ENCODE measurements around the gene ASIC5.
"Not testable (repeated sequence)": the region's sequence is repeated elsewhere in the genome, so short reads cannot be mapped to it uniquely, and the experiment has no call there.

Gene ASIC5, protein sequence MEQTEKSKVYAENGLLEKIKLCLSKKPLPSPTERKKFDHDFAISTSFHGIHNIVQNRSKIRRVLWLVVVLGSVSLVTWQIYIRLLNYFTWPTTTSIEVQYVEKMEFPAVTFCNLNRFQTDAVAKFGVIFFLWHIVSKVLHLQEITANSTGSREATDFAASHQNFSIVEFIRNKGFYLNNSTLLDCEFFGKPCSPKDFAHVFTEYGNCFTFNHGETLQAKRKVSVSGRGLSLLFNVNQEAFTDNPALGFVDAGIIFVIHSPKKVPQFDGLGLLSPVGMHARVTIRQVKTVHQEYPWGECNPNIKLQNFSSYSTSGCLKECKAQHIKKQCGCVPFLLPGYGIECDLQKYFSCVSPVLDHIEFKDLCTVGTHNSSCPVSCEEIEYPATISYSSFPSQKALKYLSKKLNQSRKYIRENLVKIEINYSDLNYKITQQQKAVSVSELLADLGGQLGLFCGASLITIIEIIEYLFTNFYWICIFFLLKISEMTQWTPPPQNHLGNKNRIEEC

DNA sequence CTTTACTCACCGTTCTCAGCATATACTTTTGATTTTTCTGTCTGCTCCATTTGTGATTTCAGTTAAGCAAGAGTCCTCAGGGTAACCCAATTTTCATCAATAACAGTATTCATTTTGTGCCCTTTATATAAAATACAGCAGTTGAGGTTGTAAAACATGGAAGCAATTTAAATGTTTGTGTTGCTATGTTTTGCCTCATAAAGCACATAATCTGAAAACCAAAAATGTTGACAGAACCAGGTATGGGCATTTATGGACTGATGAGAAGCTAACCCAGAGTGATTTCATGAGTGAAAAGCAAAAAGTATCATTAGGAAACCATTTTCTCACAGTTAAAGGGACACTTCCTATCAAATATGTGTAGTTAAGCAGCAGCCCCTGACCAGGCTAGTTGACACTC lies at the start of gene ASIC5:
ASIC5 (minus strand) TSS at position 101 of the 400 bp plus-strand sequence; CDS start at position 50, 51 bp downstream.
- DNase-seq = no peak

DNA sequence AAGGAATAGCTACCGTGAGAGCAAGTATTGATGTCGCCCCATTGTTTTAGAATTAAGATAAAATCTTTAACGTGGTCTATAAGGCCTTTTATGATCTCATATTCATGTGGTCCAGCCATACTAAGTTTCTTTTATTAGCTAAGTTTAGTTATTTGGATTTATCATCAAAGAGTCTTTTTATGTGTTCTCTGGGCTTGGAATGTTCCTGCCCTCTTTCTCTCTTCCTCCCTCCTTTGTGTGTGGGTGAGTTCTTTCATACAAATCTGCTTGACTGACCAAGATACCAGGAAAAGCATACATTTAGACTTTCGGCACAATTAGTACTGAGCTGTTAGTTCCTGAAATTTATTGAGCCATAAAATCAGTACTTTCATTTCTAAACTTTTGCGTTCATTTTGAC lies 48.7 kb upstream of the ASIC5 start:
- DNase-seq = no peak

DNA sequence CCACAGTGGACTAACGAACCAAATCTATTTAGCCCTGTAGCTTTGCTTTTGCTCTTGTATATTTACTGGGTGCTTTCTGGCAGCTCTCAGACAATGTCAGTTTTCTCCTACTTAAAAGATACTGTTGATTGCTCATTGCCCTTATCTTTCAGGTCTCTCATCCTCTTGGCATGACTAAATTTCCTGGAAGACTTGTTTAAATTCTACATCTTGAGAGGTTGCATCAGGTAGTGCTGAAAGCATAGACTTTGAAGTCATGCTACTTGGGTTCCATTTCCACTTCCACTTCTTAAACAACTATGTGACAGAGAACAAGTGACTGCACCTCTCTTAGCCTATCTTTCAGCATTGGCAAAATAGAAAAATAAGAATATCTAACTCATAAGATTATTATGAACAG lies 45.8 kb upstream of the ASIC5 start:
- DNase-seq = no peak

DNA sequence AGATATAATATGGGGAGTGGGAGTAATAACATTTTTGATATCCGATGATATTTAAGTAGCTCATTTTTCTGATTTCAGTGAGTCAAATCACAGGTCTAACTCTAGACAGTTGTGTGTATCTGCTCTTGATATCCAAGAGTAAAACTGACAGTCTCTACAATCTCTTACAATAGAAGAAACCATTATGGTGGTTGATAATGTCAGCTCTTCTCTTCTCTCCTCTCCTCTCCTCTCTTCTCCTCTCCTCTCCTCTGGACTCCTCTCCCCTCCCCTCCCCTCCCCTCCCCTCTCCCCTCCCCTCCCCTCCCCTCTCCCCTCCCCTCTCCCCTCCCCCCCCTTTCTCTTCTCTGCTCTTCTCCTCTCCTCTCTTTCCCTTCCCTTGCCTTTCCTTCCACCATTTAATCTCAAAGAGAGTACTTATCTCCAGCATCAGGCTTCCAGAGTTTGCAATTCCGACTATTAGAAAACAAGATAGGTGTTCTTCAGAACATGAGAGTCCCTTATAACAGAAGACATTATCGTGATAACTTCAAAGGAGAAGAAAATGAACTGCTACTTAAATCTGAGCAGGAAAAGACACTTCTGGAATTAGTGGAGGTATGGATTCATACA lies 43.6 kb upstream of the ASIC5 start:
- DNase-seq = no peak

DNA sequence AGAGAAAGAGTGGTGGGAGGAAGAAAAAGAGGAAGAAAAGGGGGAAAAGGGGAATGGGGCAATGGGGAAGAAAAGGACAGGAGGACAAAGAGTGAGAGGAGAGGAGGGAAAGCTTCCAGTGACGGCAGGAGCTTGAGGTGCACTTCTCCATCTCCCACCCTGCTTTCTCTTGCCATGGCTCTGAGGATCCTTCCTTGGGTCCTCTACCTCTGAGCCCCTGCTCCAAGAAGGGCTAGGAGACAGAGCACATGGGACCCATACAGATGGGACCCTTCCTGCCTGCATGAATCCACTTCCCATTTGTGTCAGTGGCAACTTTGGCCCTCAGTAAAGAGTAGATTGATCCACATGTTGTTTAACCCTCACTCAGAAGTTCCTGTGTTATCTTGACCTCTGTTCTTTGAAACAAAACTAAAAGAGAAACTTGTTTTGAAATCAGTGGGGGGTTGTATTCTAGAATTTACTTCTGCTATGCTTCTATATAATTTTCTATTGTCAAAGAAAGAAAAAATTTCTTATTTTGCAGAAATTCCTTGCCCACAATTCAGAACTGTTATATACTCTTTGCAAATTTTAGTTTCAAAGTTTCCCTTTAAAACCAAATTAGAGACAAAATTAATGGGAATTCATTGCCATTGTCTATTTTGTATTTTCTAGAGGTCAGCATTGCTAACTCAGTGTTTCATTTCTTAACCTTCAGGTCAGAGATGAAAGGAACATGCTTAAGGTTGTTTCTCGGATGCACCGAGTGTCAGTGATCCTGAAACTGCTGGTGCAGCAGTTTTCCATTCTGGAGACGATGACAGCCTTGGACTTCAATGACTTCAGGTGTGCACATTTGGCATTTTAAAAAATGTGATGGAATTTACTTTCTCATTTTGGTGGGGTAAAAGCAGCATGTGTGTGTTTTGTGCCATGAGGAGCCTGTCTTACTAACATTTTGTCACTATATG lies 42.4 kb upstream of the ASIC5 start:
- no peak for DNase-seq

DNA sequence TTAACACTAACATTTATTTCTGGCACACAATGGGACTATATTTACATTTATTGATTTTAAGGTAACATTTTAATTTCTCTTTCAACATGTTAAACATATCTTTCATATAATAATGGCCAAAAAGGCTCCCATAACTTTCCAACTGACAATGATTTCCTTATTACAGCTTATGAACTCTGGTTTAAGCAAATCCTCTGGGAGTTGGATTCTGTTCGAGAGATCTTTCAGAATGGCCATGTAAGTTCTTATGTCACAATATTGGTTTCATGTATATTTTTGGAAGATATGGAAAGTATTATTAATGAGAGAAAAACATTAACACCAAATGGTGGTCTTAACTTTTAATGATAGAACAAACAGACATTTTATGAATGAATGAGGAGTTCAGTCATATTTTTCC lies 41.5 kb upstream of the ASIC5 start:
- no peak for DNase-seq

DNA sequence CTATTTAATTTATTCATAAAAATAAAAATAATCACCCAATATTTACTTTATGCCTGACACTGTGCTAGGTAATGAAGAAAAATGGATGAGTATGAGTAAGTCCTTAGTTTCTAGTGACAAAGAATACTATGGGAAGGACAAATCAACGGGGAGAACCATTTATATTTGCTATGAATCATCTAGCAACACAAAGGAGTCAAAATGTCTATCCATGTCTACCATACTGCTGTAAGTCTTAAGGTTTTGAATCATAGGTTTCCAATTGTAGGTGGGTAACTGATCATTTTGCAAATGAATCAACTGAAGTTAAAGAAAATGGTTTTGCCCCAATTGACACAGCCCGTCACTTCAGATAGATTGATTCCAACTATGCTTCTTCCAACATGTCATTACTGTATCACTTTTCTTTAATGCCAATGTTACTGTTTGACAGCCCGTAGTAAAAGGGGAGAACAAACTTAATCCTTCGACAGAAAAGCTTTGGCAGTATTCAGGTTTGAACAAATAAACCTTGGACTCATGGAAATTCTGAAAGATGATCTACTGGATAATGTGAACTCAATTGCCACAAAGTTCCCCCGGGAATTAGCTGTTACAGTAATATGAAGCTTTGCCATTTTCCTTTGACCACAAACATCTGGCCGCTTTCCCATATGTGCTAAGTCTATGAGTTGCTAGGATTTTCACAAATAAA lies 40.6 kb upstream of the ASIC5 start:
- no peak for DNase-seq

DNA sequence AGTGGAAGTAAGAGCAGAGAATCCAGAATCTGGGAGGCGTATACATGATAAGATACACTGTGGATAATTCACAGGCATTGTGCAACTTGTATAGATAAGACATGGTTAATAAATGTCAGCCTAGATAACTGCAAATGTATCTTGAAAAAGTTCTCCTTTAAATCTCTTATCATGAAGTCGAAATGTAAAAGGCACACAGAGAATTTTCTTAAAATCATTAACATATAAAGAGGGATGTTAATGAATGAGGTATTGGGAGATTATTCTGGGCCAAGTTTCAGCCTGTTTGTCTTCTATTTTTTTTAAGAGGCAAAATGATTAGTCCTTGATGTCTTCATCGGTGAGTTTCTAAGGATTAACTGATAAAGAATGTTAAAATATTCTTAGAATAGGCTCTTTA lies 38.3 kb upstream of the ASIC5 start:
- no peak for DNase-seq

DNA sequence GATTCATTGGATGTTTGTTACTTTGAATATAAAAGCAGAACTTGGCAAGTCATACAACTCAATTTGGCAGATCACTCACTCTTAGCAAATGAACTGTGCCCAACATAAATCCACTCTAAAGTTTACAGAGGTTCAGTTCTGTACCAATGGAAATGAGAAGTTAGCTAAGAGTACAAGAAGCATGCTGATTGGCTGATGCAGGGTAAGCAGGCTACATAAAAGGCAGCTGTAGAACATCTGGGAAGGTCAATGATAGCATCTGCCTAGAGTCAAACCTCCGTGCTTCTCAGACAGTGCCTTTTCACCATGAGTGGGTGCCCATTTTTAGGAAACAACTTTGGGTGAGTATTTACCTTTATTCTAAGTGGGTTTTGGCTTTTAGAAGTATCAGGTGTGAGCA lies 37.4 kb upstream of the ASIC5 start, which contains the start of gene TDO2:
TDO2 (plus strand) TSS at position 244 of the 400 bp plus-strand sequence; CDS start at position 307, 63 bp downstream.
- no peak for DNase-seq

DNA sequence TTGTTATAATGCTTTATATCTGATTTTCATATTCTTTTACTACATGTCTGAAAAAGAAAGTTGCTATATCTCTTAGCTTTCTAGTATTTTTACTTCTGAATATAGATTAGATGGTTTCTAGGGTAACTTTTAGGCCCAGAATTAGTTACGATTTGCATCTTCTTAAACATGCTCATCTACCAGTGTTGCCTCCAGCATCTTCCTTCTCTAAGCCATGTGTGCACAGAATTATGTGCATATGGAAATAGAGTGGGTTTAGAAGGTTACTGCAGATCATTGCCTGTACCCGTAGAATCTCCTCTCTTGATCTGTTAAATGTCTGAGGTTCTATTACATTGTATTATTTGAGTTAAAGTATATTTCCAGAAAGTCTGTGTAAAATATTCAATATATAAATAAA lies 34.9 kb upstream of the ASIC5 start:
- no peak for DNase-seq

DNA sequence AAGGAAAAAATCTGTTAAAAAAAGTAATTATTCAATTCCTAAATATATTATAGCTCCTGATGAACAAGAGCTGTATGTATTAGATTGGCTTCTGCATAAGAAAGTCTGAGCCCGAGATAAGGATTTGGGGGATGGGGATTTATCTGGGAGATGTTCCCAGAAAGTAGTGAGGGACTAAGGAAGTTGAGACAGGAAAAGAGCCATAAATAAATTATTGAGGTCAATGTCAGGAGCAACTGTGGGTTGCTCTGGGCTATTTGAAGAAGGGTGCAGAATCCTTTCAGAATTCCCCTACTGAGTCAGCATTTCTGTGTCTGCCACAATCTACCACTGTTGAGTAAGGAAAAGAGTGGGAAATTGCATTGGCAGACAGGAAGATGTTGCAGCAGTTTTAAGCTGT lies 34.3 kb upstream of the ASIC5 start:
- DNase-seq = no peak

DNA sequence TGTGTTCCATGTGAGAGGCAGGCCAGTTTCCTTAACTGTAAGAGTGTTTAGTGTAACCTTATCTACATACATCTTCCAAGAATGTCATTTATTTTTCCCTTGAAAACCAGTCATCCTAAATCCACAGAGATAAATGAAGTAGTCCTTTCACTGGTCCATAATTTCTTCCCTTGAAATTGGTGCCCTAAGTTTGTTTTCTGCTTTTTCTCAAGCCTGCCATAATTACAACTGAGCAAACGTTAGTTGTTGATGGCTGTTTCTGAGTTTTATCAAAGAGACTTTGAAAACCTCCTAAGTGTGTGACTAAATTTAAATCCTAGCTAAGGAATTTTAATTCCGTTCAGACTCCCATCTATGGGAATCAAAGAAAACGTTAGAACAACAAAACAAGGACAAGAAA lies 33.8 kb upstream of the ASIC5 start:
- no peak for DNase-seq

DNA sequence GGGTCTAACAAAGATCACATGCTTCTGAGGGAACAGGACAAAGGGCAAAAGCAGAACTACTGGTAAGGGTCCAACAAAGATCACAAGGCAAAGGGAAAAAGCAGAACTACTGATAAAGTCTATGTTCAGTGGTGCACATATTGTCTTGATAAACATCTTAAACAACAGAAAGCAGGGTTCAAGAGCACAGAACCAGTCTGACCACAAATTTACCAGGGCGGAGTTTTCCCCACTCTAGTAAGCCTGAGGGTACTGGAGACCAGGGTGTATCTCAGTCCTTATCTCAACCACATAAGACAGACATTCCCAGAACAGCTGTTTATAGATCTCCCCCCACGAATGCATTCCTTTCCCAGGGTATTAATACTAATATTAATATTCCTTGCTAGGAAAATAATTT lies 32.3 kb upstream of the ASIC5 start:
- DNase-seq = not testable (repeated sequence)

DNA sequence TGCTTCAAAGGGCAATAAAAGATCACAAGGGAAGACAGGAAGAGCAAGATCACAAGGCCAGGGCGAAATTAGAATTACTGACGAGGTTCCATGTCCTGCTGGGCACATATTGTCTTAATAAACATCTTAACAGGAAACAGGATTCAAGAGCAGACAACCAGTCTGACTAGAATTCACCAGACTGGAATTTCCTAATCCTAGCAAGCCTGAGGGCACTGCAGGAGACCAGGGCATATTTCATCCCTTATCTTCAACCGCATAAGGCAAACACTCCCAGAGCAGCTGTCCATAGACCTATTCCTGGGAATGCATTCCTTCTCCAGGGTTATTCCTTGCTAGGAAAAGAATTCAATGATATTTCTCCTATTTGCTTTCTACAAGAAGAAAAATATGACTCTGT lies 25.0 kb upstream of the ASIC5 start:
- DNase-seq = no peak

DNA sequence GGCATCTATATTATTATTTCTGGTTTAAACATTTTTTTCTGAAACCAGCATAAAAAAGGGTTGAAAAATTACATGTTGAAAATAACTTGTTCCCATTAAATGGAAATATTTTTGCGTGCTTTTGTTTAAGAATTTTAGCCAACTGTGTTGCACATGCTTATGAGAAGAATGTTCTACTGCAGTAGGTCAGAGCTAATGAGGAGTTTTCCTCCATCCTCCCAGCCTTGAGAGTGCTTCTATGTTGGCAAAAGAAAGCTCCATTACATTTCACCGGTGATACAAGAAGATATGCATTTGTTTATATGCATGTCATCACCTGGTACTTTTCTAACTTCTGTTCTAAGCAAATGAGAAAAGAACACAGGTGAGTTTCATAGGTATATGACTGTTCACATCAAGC lies 23.9 kb upstream of the ASIC5 start:
- no peak for DNase-seq

DNA sequence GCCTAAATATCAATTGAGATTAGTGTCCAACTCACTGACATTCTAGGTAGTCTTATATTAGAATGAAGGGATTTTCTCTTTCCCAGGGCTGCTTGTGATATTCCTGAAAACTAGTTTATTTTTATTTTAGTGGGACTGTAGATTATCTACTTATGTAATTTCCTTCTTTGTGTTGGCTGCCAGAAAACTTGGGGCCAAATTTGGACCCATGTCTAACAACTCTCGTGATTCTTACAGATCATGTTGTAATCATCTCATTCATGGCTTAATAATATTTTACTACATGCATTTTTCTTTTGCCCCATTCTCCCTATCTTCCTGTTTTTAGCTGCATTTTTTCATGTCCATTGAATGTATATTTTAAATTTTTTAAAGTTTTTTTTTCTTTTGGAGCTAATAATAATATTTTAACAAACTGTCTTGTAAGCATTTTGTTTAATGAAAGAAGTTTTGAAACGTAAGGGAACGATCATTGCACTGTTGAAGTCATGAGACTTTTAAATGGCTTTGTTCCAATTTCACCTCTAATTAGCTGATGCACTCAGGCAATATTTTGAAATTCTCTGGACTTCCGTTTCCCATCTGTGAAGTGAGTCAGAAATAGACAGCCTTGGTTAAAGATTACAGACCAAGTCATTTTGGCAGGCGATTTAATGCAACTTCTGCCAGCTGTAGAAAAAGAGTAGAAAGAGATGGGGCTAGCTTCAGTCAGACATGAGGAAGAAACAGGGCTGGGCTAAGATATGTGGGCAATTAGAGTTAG lies 23.1 kb upstream of the ASIC5 start:
- no peak for DNase-seq

DNA sequence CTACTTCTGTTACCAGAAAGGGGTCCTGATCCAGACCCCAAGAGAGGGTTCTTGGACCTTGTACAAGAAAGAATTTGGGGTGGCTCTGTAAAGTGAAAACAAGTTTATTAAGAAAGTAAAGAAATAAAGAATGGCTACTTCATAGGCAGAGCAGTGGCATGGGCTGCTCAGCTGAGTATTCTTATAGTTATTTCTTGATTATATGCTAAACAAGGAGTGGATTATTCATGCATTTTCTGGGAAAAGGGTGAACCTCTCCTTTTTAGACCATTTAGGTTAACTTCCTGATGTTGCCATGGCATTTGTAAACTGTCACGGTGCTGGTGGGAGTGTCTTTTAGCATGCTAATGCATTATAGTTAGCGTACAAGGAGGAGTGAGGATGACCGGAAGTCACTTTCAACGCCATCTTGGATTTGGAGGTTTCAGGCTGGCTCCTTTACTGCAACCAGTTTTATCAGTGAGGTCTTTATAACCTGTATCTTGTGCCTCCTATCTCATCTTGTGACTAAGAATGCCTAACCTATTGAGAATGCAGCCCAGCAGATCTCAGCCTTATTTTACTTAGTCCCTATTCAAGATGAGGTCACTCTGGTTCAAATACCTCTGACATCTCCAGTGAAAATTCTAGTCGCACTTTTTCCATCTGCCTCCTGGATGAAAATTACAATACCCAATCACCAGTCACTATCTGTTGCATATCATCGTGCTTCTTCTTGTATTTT lies 21.9 kb upstream of the ASIC5 start:
- no peak for DNase-seq

DNA sequence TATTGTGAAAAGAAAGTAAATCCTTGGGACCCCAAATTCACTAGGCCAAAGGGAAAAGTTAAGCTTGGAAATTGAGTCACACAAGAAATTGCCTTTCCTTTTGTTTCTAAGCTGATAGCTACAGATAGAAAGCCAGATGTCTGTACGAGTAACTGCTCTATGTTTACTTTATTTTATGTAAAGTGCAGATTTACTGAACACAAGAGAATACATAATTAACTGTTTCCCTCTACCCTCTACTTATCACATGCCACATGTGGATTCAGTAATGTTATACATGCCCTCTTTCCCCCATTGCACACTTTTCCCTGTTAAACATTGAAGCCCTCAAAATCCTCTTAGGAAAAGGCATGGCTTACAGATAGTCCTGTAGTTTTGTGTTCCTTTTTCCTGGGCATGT lies 21.0 kb upstream of the ASIC5 start:
- DNase-seq = no peak

DNA sequence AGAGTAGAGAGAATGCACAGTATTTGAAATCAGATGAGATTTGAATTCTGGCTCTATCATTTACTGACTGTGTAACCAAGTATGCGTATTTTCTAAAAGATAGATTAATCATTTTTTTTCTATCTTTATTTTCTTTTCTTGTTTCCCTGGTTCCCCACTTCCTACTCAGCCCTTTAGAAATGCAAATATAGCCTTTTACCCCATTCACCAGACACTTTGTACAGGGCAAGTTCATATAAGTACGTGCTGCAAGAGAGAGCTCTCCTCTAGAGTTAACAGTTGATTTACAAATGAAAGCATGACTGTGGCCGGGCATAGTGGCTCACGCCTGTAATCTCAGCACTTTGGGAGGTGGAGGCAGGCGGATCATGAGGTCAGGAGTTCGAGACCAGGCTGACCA lies 19.6 kb upstream of the ASIC5 start:
- no peak for DNase-seq

DNA sequence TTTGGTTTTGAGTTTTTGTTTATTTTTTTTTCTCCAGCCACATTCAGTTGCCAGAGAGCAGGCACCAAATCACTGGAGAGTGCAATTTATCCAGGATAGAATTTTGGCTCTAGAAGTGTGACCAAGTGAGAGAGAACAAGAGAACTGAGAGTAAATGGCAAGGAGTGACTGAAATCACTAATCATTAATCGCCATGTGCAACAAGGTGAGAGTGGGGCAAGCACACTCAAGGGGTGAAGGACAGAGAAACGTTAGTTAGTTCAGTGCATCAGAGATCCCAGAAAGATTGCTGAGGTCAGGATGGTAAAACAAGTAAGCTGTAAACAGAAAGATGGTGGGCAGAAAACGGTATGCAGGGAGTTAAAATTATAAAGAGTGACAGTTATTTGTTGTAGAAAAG lies 17.8 kb upstream of the ASIC5 start:
- no peak for DNase-seq

DNA sequence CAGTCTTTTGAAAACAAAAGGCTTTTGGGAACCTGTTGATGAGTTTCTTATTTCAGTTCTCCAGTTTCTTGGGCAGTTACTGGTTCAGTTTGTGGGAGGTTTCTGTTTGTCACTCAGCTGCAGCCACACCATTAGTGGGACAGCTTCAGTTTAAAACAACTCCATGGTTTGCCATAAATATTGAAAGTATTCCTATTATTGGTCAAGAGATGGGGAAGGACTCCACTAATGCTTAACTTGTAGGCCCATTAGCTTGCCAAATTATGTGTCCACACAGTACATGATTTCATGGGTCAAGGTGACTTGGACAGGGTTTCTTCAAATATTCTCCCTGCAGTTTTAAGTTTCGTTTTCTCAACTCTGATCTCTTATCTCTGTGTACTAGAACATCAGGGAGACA lies 15.5 kb upstream of the ASIC5 start:
- DNase-seq = no peak

All from activated CD8-positive, alpha-beta memory T cell treated with anti-CD3 and anti-CD28 coated beads for 24 hours (primary cell).